HG03175 (cell line): ENCODE results near the gene PTGFR.

ENCODE experiments used
- ATAC-seq: cut with Tn5 transposase; IDR thresholded peaks from one replicate; pipeline ENCODE4 v1.9.1; 2021; ENCODE audit warnings: mild to moderate bottlenecking, moderate library complexity; ENCODE audit not compliant: unreplicated experiment

Gene PTGFR

GRCh38 chr1:78586572-78586971, 95.8 kb downstream of the PTGFR start:
- ATAC-seq: no peak

GRCh38 chr1:78587211-78587610, 96.4 kb downstream of the PTGFR start:
- ATAC-seq: no peak
